ENCODE measurements around the gene RAB31.

The RAB31 gene

GRCh38 chr18:9738266-9738969 lies 30.3 kb downstream of the RAB31 start:
- no peak for DNase-seq

- DNase-seq: no peak
These were observed 31.4 kb downstream of the RAB31 start for GRCh38 chr18:9739516-9739915.

GRCh38 chr18:9740071-9740470 lies 32.0 kb downstream of the RAB31 start:
- DNase-seq: no peak

GRCh38 chr18:9741406-9741792 lies 33.3 kb downstream of the RAB31 start:
- no peak for DNase-seq

- no peak for DNase-seq
These were observed 33.9 kb downstream of the RAB31 start for GRCh38 chr18:9741793-9742523.

GRCh38 chr18:9742524-9743131 lies 34.5 kb downstream of the RAB31 start:
- peak in 1 of 2 experiments; percentile 38 for DNase-seq

- peak; percentile 62 to 79 for DNase-seq
These were observed 35.3 kb downstream of the RAB31 start for GRCh38 chr18:9743200-9744016.

- DNase-seq: no peak
These were observed 38.9 kb downstream of the RAB31 start for GRCh38 chr18:9746958-9747357.

GRCh38 chr18:9749611-9750010 lies 41.5 kb downstream of the RAB31 start:
- DNase-seq: no peak

- DNase-seq: no peak
These were observed 42.0 kb downstream of the RAB31 start for GRCh38 chr18:9750112-9750511.

- DNase-seq: peak; percentile 92 to 95
These were observed 42.7 kb downstream of the RAB31 start for GRCh38 chr18:9750606-9751304.

GRCh38 chr18:9751371-9752031 lies 43.4 kb downstream of the RAB31 start:
- no peak for DNase-seq

- DNase-seq: no peak
These were observed 45.7 kb downstream of the RAB31 start for GRCh38 chr18:9753846-9754245.

- no peak for DNase-seq
These were observed 47.0 kb downstream of the RAB31 start for GRCh38 chr18:9755110-9755509.

- peak; percentile 93 to 94 for DNase-seq
These were observed 47.5 kb downstream of the RAB31 start for GRCh38 chr18:9755615-9756014.

GRCh38 chr18:9756271-9756932 lies 48.3 kb downstream of the RAB31 start:
- DNase-seq: no peak

GRCh38 chr18:9756933-9757470 lies 48.9 kb downstream of the RAB31 start:
- no peak for DNase-seq

GRCh38 chr18:9757827-9758621 lies 49.9 kb downstream of the RAB31 start:
- peak; percentile 38 to 52 for DNase-seq

GRCh38 chr18:9758624-9759075 lies 50.5 kb downstream of the RAB31 start:
- no peak for DNase-seq

- no peak for DNase-seq
These were observed 52.5 kb downstream of the RAB31 start for GRCh38 chr18:9760641-9761040.
